HepG2 (cell line): Measurements from ENCODE around the gene KAT6B. TPM values are rescaled to one million over a fixed set of nuclear protein-coding genes. Genes with fewer than 3 reads are reported as not detected.

ENCODE experiments used
- HIVEP1 ChIP-seq: sonication (generic); formaldehyde crosslinking; IDR thresholded peaks from 2 replicates; pipeline ENCODE4 v1.4.0; 2020; ENCODE audit warnings: mild to moderate bottlenecking, missing genetic modification reagents
- KDM3A ChIP-seq: IDR thresholded peaks from 2 replicates; pipeline ENCODE4 v1.6.1; 2018; ENCODE audit warnings: low read depth, missing compliant biosample characterization
- KMT2A ChIP-seq: sonication (generic); formaldehyde crosslinking; IDR thresholded peaks from 2 replicates; pipeline ENCODE4 v1.4.0; 2020; ENCODE audit warnings: missing genetic modification reagents
- NR2F2 ChIP-seq: IDR thresholded peaks from 2 replicates; pipeline ENCODE4 v1.6.1; 2012; ENCODE audit warnings: low read depth, inconsistent platforms, borderline replicate concordance
- PRMT3 ChIP-seq: sonication (generic); formaldehyde crosslinking; IDR thresholded peaks from 2 replicates; pipeline ENCODE4 v1.8.1; 2022; ENCODE audit warnings: low read depth, mild to moderate bottlenecking, moderate library complexity, missing genetic modification reagents, borderline replicate concordance
- SOX6 ChIP-seq, 2 experiments: fragments of 450-650 bp in 1 of 2; sonication (generic) in 1 of 2; formaldehyde crosslinking in 1 of 2; IDR thresholded peaks; 2 replicates each; pipeline versions ENCODE4 v1.4.0 to v1.6.1; 2017 to 2020; ENCODE audit warnings: antibody characterized with exemption in 1 of 2, mild to moderate bottlenecking in 1 of 2, missing genetic modification reagents in 1 of 2
- ZFYVE20 ChIP-seq: sonication (generic); formaldehyde crosslinking; IDR thresholded peaks from 2 replicates; pipeline ENCODE4 v1.8.0; 2023; ENCODE audit warnings: low read depth, mild to moderate bottlenecking, moderate library complexity, missing genetic modification reagents, borderline replicate concordance
- ZNF12 ChIP-seq: sonication (generic); formaldehyde crosslinking; IDR thresholded peaks from 2 replicates; pipeline ENCODE4 v1.5.0; 2020; ENCODE audit warnings: missing genetic modification reagents
- ZNF230 ChIP-seq: sonication (generic); formaldehyde crosslinking; IDR thresholded peaks from 2 replicates; pipeline ENCODE4 v1.4.0; 2020; ENCODE audit warnings: mild to moderate bottlenecking, missing genetic modification reagents
- ZNF354B ChIP-seq: sonication (generic); formaldehyde crosslinking; IDR thresholded peaks from 2 replicates; pipeline ENCODE4 v1.8.0; 2022; ENCODE audit warnings: mild to moderate bottlenecking, missing genetic modification reagents
- ZNF451 ChIP-seq: sonication (generic); formaldehyde crosslinking; IDR thresholded peaks from 2 replicates; pipeline ENCODE4 v1.5.0; 2020; ENCODE audit warnings: mild to moderate bottlenecking, missing genetic modification reagents
- ZNF75D ChIP-seq: sonication (generic); formaldehyde crosslinking; IDR thresholded peaks from 2 replicates; pipeline ENCODE4 v1.8.1; 2023; ENCODE audit warnings: missing genetic modification reagents, mild to moderate bottlenecking, borderline replicate concordance
- polyA plus RNA-seq, 8 experiments: library from polyadenylated mRNA; depleted of rRNA in 3 of 8; stranded (reverse) in 7 of 8; unstranded in 1 of 8; fragments of >200 nt; fragmentation: Illumina TruSeq in 4 of 8; extraction: Trizol in 4 of 8; gene quantifications; 2 replicates each; pipeline versions ENCODE4 v1.2.1 to v1.2.3, GENCODE V29; 2011 to 2016; ENCODE audit warnings: low read depth in 4 of 8, missing spikeins in 1 of 8, mixed read lengths in 1 of 8; ENCODE audit not compliant: insufficient read depth in 1 of 8
- total RNA-seq, 5 experiments: library from RNA; depleted of rRNA; stranded (reverse); fragments of >200 nt; fragmentation: Illumina TruSeq; extraction: Trizol; gene quantifications; 2 replicates each; pipeline ENCODE4 v1.2.3, GENCODE V29; 2016; ENCODE audit warnings: low read depth in 1 of 5
- TF ChIP-seq, protein P1 (sequence below): IDR thresholded peaks from 2 replicates; pipeline ENCODE4 v1.6.1; 2016; ENCODE audit warnings: low read depth, missing genetic modification reagents, missing compliant biosample characterization
- TF ChIP-seq, protein P2 (sequence below): sonication (generic); formaldehyde crosslinking; IDR thresholded peaks from 2 replicates; pipeline ENCODE4 v1.4.0; 2020; ENCODE audit warnings: missing genetic modification reagents, low read depth, mild to moderate bottlenecking, borderline replicate concordance
- TF ChIP-seq, protein P3 (sequence below): sonication (generic); formaldehyde crosslinking; conservative IDR thresholded peaks from 2 replicates; pipeline ENCODE4 v1.4.0; 2020; ENCODE audit warnings: missing genetic modification reagents
- TF ChIP-seq, protein P4 (sequence below): sonication (generic); formaldehyde crosslinking; IDR thresholded peaks from 2 replicates; pipeline ENCODE4; 2020; ENCODE audit warnings: missing genetic modification reagents, mild to moderate bottlenecking, borderline replicate concordance

The KAT6B gene
- total and polyA plus RNA-seq, 2 of the 13 experiments (the other 11 are each of a cell fraction or from before 2014, with no cell fraction given), result 3.0 to 9.5 TPM

DNA sequence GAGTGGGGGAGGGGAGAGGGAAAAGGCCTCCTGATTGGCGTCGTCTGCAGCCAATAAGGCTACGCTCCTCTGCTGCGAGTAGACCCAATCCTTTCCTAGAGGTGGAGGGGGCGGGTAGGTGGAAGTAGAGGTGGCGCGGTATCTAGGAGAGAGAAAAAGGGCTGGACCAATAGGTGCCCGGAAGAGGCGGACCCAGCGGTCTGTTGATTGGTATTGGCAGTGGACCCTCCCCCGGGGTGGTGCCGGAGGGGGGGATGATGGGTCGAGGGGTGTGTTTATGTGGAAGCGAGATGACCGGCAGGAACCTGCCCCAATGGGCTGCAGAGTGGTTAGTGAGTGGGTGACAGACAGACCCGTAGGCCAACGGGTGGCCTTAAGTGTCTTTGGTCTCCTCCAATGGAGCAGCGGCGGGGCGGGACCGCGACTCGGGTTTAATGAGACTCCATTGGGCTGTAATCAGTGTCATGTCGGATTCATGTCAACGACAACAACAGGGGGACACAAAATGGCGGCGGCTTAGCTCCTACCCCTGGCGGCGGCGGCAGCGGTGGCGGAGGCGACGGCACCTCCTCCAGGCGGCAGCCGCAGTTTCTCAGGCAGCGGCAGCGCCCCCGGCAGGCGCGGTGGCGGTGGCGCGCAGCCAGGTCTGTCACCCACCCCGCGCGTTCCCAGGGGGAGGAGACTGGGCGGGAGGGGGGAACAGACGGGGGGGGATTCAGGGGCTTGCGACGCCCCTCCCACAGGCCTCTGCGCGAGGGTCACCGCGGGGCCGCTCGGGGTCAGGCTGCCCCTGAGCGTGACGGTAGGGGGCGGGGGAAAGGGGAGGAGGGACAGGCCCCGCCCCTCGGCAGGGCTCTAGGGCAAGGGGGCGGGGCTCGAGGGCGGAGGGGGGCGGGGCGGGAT is at the start of gene KAT6B (continued):
- TF ChIP-seq SOX6 (IDR thresholded peaks at IDR 0.05) (no peak), SOX6 (CRISPR knock-in tag; IDR thresholded peaks at IDR 0.05) (no peak; the same call in none of the 2 replicates), ZFYVE20 (CRISPR knock-in tag) (no peak), ZNF12 (CRISPR knock-in tag) (0 out of 2 replicates have a peak, but pooled peaks have one; percentile 37), PRMT3 (CRISPR knock-in tag) (no peak), NR2F2 (no peak), KDM3A (CRISPR knock-in tag) (no peak), ZNF451 (no peak), KMT2A (no peak), ZNF354B (CRISPR knock-in tag) (no peak), ZNF75D (CRISPR knock-in tag) (no peak), ZNF230 (CRISPR knock-in tag) (no peak), HIVEP1 (CRISPR knock-in tag) (no peak)
- TF ChIP-seq, protein P1, sequence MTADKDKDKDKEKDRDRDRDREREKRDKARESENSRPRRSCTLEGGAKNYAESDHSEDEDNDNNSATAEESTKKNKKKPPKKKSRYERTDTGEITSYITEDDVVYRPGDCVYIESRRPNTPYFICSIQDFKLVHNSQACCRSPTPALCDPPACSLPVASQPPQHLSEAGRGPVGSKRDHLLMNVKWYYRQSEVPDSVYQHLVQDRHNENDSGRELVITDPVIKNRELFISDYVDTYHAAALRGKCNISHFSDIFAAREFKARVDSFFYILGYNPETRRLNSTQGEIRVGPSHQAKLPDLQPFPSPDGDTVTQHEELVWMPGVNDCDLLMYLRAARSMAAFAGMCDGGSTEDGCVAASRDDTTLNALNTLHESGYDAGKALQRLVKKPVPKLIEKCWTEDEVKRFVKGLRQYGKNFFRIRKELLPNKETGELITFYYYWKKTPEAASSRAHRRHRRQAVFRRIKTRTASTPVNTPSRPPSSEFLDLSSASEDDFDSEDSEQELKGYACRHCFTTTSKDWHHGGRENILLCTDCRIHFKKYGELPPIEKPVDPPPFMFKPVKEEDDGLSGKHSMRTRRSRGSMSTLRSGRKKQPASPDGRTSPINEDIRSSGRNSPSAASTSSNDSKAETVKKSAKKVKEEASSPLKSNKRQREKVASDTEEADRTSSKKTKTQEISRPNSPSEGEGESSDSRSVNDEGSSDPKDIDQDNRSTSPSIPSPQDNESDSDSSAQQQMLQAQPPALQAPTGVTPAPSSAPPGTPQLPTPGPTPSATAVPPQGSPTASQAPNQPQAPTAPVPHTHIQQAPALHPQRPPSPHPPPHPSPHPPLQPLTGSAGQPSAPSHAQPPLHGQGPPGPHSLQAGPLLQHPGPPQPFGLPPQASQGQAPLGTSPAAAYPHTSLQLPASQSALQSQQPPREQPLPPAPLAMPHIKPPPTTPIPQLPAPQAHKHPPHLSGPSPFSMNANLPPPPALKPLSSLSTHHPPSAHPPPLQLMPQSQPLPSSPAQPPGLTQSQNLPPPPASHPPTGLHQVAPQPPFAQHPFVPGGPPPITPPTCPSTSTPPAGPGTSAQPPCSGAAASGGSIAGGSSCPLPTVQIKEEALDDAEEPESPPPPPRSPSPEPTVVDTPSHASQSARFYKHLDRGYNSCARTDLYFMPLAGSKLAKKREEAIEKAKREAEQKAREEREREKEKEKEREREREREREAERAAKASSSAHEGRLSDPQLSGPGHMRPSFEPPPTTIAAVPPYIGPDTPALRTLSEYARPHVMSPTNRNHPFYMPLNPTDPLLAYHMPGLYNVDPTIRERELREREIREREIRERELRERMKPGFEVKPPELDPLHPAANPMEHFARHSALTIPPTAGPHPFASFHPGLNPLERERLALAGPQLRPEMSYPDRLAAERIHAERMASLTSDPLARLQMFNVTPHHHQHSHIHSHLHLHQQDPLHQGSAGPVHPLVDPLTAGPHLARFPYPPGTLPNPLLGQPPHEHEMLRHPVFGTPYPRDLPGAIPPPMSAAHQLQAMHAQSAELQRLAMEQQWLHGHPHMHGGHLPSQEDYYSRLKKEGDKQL (CRISPR knock-in tag), result no peak
- TF ChIP-seq, protein P2, sequence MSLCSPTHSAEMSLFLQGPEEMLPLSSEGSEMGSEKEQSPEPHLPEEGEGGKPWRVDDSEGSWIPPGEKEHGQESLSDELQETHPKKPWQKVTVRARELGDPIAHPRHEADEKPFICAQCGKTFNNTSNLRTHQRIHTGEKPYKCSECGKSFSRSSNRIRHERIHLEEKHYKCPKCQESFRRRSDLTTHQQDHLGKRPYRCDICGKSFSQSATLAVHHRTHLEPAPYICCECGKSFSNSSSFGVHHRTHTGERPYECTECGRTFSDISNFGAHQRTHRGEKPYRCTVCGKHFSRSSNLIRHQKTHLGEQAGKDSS (CRISPR knock-in tag), result no peak
- TF ChIP-seq, protein P3, sequence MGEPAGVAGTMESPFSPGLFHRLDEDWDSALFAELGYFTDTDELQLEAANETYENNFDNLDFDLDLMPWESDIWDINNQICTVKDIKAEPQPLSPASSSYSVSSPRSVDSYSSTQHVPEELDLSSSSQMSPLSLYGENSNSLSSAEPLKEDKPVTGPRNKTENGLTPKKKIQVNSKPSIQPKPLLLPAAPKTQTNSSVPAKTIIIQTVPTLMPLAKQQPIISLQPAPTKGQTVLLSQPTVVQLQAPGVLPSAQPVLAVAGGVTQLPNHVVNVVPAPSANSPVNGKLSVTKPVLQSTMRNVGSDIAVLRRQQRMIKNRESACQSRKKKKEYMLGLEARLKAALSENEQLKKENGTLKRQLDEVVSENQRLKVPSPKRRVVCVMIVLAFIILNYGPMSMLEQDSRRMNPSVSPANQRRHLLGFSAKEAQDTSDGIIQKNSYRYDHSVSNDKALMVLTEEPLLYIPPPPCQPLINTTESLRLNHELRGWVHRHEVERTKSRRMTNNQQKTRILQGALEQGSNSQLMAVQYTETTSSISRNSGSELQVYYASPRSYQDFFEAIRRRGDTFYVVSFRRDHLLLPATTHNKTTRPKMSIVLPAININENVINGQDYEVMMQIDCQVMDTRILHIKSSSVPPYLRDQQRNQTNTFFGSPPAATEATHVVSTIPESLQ, result no peak
- TF ChIP-seq, protein P4, sequence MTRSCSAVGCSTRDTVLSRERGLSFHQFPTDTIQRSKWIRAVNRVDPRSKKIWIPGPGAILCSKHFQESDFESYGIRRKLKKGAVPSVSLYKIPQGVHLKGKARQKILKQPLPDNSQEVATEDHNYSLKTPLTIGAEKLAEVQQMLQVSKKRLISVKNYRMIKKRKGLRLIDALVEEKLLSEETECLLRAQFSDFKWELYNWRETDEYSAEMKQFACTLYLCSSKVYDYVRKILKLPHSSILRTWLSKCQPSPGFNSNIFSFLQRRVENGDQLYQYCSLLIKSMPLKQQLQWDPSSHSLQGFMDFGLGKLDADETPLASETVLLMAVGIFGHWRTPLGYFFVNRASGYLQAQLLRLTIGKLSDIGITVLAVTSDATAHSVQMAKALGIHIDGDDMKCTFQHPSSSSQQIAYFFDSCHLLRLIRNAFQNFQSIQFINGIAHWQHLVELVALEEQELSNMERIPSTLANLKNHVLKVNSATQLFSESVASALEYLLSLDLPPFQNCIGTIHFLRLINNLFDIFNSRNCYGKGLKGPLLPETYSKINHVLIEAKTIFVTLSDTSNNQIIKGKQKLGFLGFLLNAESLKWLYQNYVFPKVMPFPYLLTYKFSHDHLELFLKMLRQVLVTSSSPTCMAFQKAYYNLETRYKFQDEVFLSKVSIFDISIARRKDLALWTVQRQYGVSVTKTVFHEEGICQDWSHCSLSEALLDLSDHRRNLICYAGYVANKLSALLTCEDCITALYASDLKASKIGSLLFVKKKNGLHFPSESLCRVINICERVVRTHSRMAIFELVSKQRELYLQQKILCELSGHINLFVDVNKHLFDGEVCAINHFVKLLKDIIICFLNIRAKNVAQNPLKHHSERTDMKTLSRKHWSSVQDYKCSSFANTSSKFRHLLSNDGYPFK, result peak; percentile 77; the same call in 1 of the 2 replicates
